K562 (cell line): ENCODE data around the gene ALOX5. TPM values are rescaled to one million over a fixed set of nuclear protein-coding genes. Genes with fewer than 3 reads are reported as not detected.

Experiments
- JUND ChIP-seq, 2 experiments: IDR thresholded peaks; 2 replicates in 1 of 2; 3 replicates in 1 of 2; pipeline ENCODE4 v1.6.1; 2011; ENCODE audit warnings: borderline replicate concordance in 2 of 2, low read depth in 2 of 2, low read length in 2 of 2, improper control_type of control experiment in 1 of 2, missing biosample characterization in 1 of 2, missing genetic modification characterization in 1 of 2, missing genetic modification reagents in 1 of 2
- MGA ChIP-seq: fragments of 450-650 bp; IDR thresholded peaks from 2 replicates; pipeline ENCODE4 v1.6.1; 2016; ENCODE audit warnings: mild to moderate bottlenecking, moderate library complexity
- polyA plus RNA-seq, 8 experiments: library from polyadenylated mRNA; depleted of rRNA in 4 of 8; stranded (reverse) in 5 of 8; unstranded in 3 of 8; fragments of >200 nt; fragmentation: Nextera tagmentation in 2 of 8; fragmentation: Illumina TruSeq in 1 of 8; extraction: Ambion mirVana in 2 of 8; extraction: Trizol in 1 of 8; gene quantifications; 2 replicates each; pipeline versions ENCODE4 v1.2.1 to v1.2.3, GENCODE V29; 2011 to 2014; ENCODE audit warnings: inconsistent platforms in 1 of 8, missing spikeins in 1 of 8
- total RNA-seq, 7 experiments: library from RNA; depleted of rRNA in 6 of 7; stranded (reverse); fragments of >200 nt in 6 of 7; fragmentation: Illumina TruSeq in 2 of 7; extraction: Trizol in 2 of 7; gene quantifications; 2 replicates each; pipeline versions ENCODE4 v1.2.1 to v1.2.3, GENCODE V29; 2011 to 2021; ENCODE audit warnings: low replicate concordance in 1 of 7

The ALOX5 gene
- total and polyA plus RNA-seq, 9 of the 15 experiments (the other 6 are each of a cell fraction or from before 2014, with no cell fraction given), result 0.10 to 2.4 (median 1.4) TPM

- TF ChIP-seq MGA (peak; percentile 14; the same call in 1 of the 2 replicates), JUND (IDR thresholded peaks at IDR 0.05; ENCODE audit: borderline replicate concordance, low read depth, low read length) (no peak), JUND (tag; IDR thresholded peaks at IDR 0.05; ENCODE audit: borderline replicate concordance, low read depth, low read length) (peak; percentile 40; the same call in 1 of the 3 replicates)
Measured at GRCh38 chr10:45354261-45354660, 19.8 kb upstream of the ALOX5 start (continued).
